HG03139 (cell line): ENCODE measurements around the gene MATCAP1.

Experiments
- ATAC-seq: cut with Tn5 transposase; IDR thresholded peaks from one replicate; pipeline ENCODE4 v1.9.1; 2021; ENCODE audit not compliant: unreplicated experiment

MATCAP1 gene

GRCh38 chr16:67158637-67159600 lies 24.8 kb downstream of the MATCAP1 start:
- ATAC-seq = no peak

- no peak for ATAC-seq
Observed at GRCh38 chr16:67157892-67158635, 25.7 kb downstream of the MATCAP1 start.

GRCh38 chr16:67157106-67157748 lies 26.5 kb downstream of the MATCAP1 start:
- ATAC-seq = no peak

GRCh38 chr16:67156143-67156844 lies 27.5 kb downstream of the MATCAP1 start:
- ATAC-seq = no peak

- no peak for ATAC-seq
Observed at GRCh38 chr16:67155295-67156142, 28.2 kb downstream of the MATCAP1 start.

- no peak for ATAC-seq
Observed at GRCh38 chr16:67154578-67155294, 29.0 kb downstream of the MATCAP1 start.

- no peak for ATAC-seq
Observed at GRCh38 chr16:67151431-67152097, 32.2 kb downstream of the MATCAP1 start.

- no peak for ATAC-seq
Observed at GRCh38 chr16:67150833-67151396, 32.8 kb downstream of the MATCAP1 start, which contains the start of gene B3GNT9. B3GNT9 (minus strand) TSS chr16:67150998; CDS start chr16:67150485, 513 bp downstream.

- no peak for ATAC-seq
Observed at GRCh38 chr16:67150047-67150832, 33.5 kb downstream of the MATCAP1 start.

- no peak for ATAC-seq
Observed at GRCh38 chr16:67149276-67150046, 34.3 kb downstream of the MATCAP1 start.

- ATAC-seq = no peak
Observed at GRCh38 chr16:67148656-67149275, 35.0 kb downstream of the MATCAP1 start.

- no peak for ATAC-seq
Observed at GRCh38 chr16:67148221-67148620, 35.5 kb downstream of the MATCAP1 start.

GRCh38 chr16:67147437-67148140 lies 36.2 kb downstream of the MATCAP1 start:
- ATAC-seq = no peak

- no peak for ATAC-seq
Observed at GRCh38 chr16:67146523-67147357, 37.0 kb downstream of the MATCAP1 start.

- no peak for ATAC-seq
Observed at GRCh38 chr16:67145746-67146145, 38.0 kb downstream of the MATCAP1 start.
